PC-3 (cell line): ENCODE data around the gene DRD2. TPM values are rescaled to one million over a fixed set of nuclear protein-coding genes. Genes with fewer than 3 reads are reported as not detected.

Source experiments
- ATAC-seq: fragments of 200-7000 bp; cut with Tn5 transposase; 2 replicates; pipeline ENCODE4 v1.9.1; 2020; ENCODE audit warnings: mild to moderate bottlenecking, moderate library complexity
- BruUV-seq: library from RNA; stranded (reverse); fragments of 400-500 nt; replicated peaks from 2 replicates; lab custom pipeline; 2021; lab: Mats Ljungman, UMichigan
- CTCF ChIA-PET: fragments of 300-600 bp; sonication (Branson Sonifier 250); formaldehyde crosslinking; loops from one replicate; lab custom pipeline; 2022; ENCODE audit warnings: antibody characterized with exemption; lab: Charles Lee
- POLR2A ChIA-PET: fragments of 300-600 bp; sonication (Branson Sonifier 250); formaldehyde crosslinking; loops from one replicate; lab custom pipeline; 2022; ENCODE audit warnings: antibody characterized with exemption; ENCODE audit not compliant: unreplicated experiment; lab: Charles Lee
- DNase-seq: peaks from one replicate; pipeline ENCODE4 v3.0.0-alpha.2; 2015
- H2AFZ ChIP-seq: fragments of 300-600 bp; sonication (generic); 2 replicates; pipeline ENCODE4 v1.6.0; 2016; ENCODE audit warnings: antibody characterized with exemption, low read length
- H3F3A ChIP-seq: fragments of 300-600 bp; sonication (generic); one replicate; pipeline ENCODE4 v1.6.0; 2017; ENCODE audit warnings: antibody characterized with exemption, low read length, control low read depth, mild to moderate bottlenecking; ENCODE audit not compliant: unreplicated experiment
- H3K27ac ChIP-seq: fragments of 300-600 bp; sonication (generic); 2 replicates; pipeline ENCODE4 v1.5.1; 2016; ENCODE audit warnings: mild to moderate bottlenecking, low read length
- H3K27me3 ChIP-seq: fragments of 300-600 bp; sonication (generic); 2 replicates; pipeline ENCODE4 v1.6.1; 2016; ENCODE audit warnings: low read length, mixed read lengths
- H3K36me3 ChIP-seq: fragments of 300-600 bp; sonication (generic); 2 replicates; pipeline ENCODE4 v1.6.1; 2016; ENCODE audit warnings: low read depth, mixed run types, low read length, mixed read lengths
- H3K4me1 ChIP-seq: fragments of 300-600 bp; sonication (generic); 2 replicates; pipeline ENCODE4 v1.5.1; 2016; ENCODE audit warnings: low read length; ENCODE audit not compliant: insufficient read depth
- H3K4me2 ChIP-seq: fragments of 300-600 bp; sonication (generic); 2 replicates; pipeline ENCODE4 v1.6.0; 2016; ENCODE audit warnings: low read length
- H3K4me3 ChIP-seq: fragments of 300-600 bp; sonication (generic); 2 replicates; pipeline ENCODE4 v1.5.1; 2016; ENCODE audit warnings: mild to moderate bottlenecking, low read length, mixed read lengths
- H3K79me2 ChIP-seq: fragments of 300-600 bp; sonication (generic); 2 replicates; pipeline ENCODE4 v1.6.1; 2017; ENCODE audit warnings: low read length, mixed read lengths
- H3K9ac ChIP-seq: fragments of 300-600 bp; sonication (generic); 2 replicates; pipeline ENCODE4 v1.6.0; 2016; ENCODE audit warnings: mild to moderate bottlenecking, low read length
- H3K9me2 ChIP-seq: fragments of 300-600 bp; sonication (generic); replicated peaks from 2 replicates; pipeline ENCODE4 v1.6.1; 2016; ENCODE audit warnings: mixed run types, low read length, mixed read lengths
- H3K9me3 ChIP-seq: fragments of 300-600 bp; sonication (generic); 2 replicates; pipeline ENCODE4 v1.6.1; 2016; ENCODE audit warnings: low read length, mixed read lengths
- H4K20me1 ChIP-seq: fragments of 300-600 bp; sonication (generic); 2 replicates; pipeline ENCODE4 v1.6.1; 2016; ENCODE audit warnings: low read length, mixed read lengths
- CTCF ChIP-seq: fragments of 300-600 bp; sonication (generic); conservative IDR thresholded peaks from 2 replicates; pipeline ENCODE4 v1.5.1; 2017; ENCODE audit warnings: antibody characterized with exemption, low read depth, mild to moderate bottlenecking, low read length
- EZH2 ChIP-seq: fragments of 300-600 bp; sonication (generic); IDR thresholded peaks from one replicate; pipeline ENCODE4 v1.6.1; 2017; ENCODE audit warnings: antibody characterized with exemption, mild to moderate bottlenecking, low read length; ENCODE audit not compliant: unreplicated experiment
- EZH2phosphoT487 ChIP-seq: fragments of 300-600 bp; sonication (generic); IDR thresholded peaks from 2 replicates; pipeline ENCODE4 v1.6.1; 2018; ENCODE audit warnings: mild to moderate bottlenecking, antibody characterized with exemption, low read length, borderline replicate concordance
- intact Hi-C: fragments of 100-400 bp; cut with micrococcal nuclease; formaldehyde crosslinking; loops from 2 replicates; pipeline ENCODE4 v1.9.0; 2023
- total RNA-seq: library from RNA; depleted of rRNA; stranded (reverse); fragments of >200 nt; gene quantifications from 2 replicates; pipeline ENCODE4 v1.2.3, GENCODE V29; 2014

Gene DRD2
- total RNA-seq, 1 experiment from 2014 or later = not detected

DNA sequence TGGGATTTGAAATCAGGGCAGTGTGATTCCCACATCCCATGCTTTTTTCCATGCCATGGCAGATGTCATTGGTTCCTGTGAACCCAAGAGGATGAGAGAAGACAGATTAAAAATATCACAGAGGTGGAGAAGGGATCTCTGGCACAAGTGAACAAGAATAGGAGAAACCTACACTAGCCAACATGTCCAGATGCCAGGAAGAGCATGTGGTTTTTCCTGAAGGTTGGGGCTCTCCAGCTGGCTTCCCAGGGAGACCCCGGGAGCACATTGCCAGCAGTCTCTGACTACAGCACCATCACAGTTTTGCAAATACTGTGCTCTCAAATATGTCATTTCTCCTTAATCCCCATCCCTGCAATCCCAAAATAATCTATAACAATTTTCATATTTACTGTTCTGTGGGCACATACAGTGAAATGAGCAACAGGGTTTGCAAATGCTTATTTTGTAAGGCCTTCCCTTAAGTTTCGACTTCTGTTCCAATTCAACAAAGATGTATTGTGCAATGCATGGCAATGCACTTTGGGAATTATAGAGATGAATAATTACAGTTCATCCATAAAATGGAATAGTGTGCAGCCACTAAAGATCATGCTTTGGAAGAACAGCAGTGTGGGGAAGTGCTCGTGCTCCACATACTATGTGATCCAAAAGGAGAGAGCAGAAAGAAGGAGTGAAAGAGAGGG is 82.8 kb downstream of the DRD2 start:
- Histone ChIP-seq H3K4me1 (no peaks in the 10 kb centered on the region), H4K20me1 (no peaks in the 10 kb centered on the region), H3K4me3 (no peak overlapping the region), H3K4me2 (no peak overlapping the region), H3K9me3 (no peaks in the 10 kb centered on the region), H3K9ac (no peak overlapping the region), H3K27ac (no peak overlapping the region), H3F3A (no peaks in the 10 kb centered on the region), H3K36me3 (no peaks in the 10 kb centered on the region), H3K9me2 (no peaks in the 10 kb centered on the region), H3K27me3 (peaks cover 13% of the 10 kb centered on the region; the same call in 1 of the 2 replicates), H2AFZ (no peak overlapping the region), H3K79me2 (no peaks in the 10 kb centered on the region)
- no TSS peak for BruUV-seq
- TF ChIP-seq EZH2phosphoT487 = no peak
- TF ChIP-seq CTCF = no peak
- TF ChIP-seq EZH2 = no peak
- DNase-seq (no peak), ATAC-seq (no peak)
- POLR2A ChIA-PET = no interaction called here
- CTCF ChIA-PET = no interaction called here
- intact Hi-C loops = no loop called here

DNA sequence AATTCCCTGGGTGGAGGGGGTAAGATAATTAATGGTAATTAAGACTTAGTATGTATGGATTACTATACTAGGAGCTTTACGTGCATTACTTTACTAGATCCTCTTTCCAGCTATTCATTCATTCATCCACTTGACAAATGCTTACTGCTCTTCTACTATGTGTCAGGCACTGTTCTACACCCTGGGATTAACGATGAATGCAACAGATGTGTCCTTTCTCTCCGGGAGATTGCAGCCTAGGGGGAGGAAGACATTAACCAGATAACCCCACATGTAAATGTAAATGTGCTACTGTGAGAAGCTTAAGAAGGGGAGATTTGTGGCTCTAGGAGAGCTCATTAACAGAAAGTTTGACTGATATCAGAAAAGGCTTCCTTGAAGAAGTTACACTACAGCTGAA is 85.9 kb downstream of the DRD2 start:
- Histone ChIP-seq H3K4me3 (no peak overlapping the region), H3F3A (peaks cover 3% of the 10 kb centered on the region), H3K79me2 (no peaks in the 10 kb centered on the region), H3K9ac (no peak overlapping the region), H3K27ac (no peak overlapping the region), H3K9me2 (no peaks in the 10 kb centered on the region), H3K27me3 (peaks cover 13% of the 10 kb centered on the region; the same call in 1 of the 2 replicates), H3K36me3 (no peaks in the 10 kb centered on the region), H4K20me1 (no peaks in the 10 kb centered on the region), H3K4me2 (no peak overlapping the region), H3K9me3 (no peaks in the 10 kb centered on the region), H3K4me1 (peaks cover 14% of the 10 kb centered on the region), H2AFZ (no peak overlapping the region)
- CTCF ChIA-PET = no interaction called here
- no peak for TF ChIP-seq CTCF
- no peak for TF ChIP-seq EZH2phosphoT487
- no peak for TF ChIP-seq EZH2
- BruUV-seq = no TSS peak
- intact Hi-C loops = no loop called here
- no peak for DNase-seq
- POLR2A ChIA-PET = no interaction called here
- ATAC-seq = no peak

DNA sequence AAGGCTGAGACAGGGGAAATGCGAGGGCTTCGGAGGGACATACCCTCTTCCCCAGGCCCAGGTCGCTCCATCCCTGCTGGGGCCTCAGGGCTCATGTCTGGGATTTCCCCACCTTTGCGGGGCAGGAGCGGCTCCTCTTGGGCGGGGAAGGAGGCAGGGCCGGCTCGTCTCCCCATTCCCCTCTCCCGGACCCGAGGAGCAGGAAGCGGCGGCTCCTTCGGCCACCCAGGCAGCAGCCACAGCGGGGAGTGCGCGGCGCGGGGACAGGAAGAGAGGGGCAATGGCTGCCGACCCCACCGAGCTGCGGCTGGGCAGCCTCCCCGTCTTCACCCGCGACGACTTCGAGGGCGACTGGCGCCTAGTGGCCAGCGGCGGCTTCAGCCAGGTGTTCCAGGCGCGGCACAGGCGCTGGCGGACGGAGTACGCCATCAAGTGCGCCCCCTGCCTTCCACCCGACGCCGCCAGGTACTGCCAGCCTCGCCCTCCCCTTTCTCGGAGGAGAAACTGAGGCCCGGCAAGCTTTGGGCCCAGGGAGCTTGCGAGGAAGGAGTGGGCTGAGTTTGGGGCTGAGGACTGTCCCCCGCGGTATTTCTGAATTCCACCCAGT is 87.5 kb downstream of the DRD2 start, which contains the start of gene ANKK1:
TSS of gene ANKK1 (plus strand) at position 175 of the 607 bp plus-strand sequence. CDS start at position 281, 106 bp downstream.
- DNase-seq = no peak

More for the DNA sequence above, 87.5 kb downstream of the DRD2 start, which contains the start of gene ANKK1:
- no peak within 1 kb of the TSS for H3K4me2 ChIP-seq
- H3K27ac ChIP-seq = no peak within 1 kb of the TSS
- no peaks in the 10 kb centered on the region for H3K36me3 ChIP-seq
- no peak within 1 kb of the TSS for H3K4me3 ChIP-seq
- TF ChIP-seq EZH2 (no peak), EZH2phosphoT487 (no peak), CTCF (no peak)
- no peak within 1 kb of the TSS for H3K9ac ChIP-seq
- H3K27me3 ChIP-seq = 0 out of 2 replicates have a peak, but pooled peaks cover 8% of the 10 kb centered on the region
- no peaks in the 10 kb centered on the region for H3K9me2 ChIP-seq
- no TSS peak for BruUV-seq
- H3K9me3 ChIP-seq = no peaks in the 10 kb centered on the region
- ChIA-PET CTCF (no interaction called here), POLR2A (no interaction called here)
- no peaks in the 10 kb centered on the region for H3K79me2 ChIP-seq
- H2AFZ ChIP-seq = no peak within 1 kb of the TSS
- no peaks in the 10 kb centered on the region for H4K20me1 ChIP-seq
- intact Hi-C loops = no loop called here
- no peak for ATAC-seq
- peaks cover 20% of the 10 kb centered on the region for H3K4me1 ChIP-seq
- H3F3A ChIP-seq = peaks cover 3% of the 10 kb centered on the region
